Measurements from ENCODE around the gene ZFYVE19. TPM values are rescaled to one million over a fixed set of nuclear protein-coding genes. Genes with fewer than 3 reads are reported as not detected.

ZFYVE19 gene
- total RNA-seq, 2 experiments from 2014 or later = 22.8 to 29.3 TPM

DNA sequence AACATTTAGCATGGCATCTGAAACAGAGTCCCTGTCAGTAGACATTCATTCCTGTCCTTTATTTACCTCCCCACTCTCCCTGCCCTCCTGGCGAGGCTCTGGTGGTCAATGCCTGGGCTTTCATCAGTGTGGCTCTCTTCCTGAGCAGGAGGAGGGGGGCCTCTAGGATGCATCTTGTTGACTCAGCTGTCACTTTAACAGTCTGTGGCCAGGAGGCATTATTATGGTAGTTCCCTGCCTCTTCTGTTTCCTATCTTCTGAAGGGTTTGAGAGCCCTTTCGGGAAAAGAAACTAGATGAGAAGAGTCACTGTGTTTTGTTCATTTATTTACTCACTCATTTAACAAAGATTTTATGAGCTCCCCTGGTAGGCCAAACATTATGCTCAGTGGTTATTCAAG is 24.0 kb downstream of the ZFYVE19 start:
- POLR2A ChIA-PET = no interaction called here
- Histone ChIP-seq H4K20me1 (ENCODE audit: insufficient read depth, low read length) (no peaks in the 10 kb centered on the region), H3K4me3 (ENCODE audit: low read depth, low read length, poor library complexity, severe bottlenecking) (no peak overlapping the region), H3K4me1 (ENCODE audit: insufficient read depth, low read length, poor library complexity, severe bottlenecking) (no peaks in the 10 kb centered on the region), H3K27ac (ENCODE audit: low read depth, low read length, poor library complexity, severe bottlenecking) (no peak overlapping the region), H2AFZ (ENCODE audit: low read length) (no peak overlapping the region), H3K9me2 (ENCODE audit: insufficient read depth, low read length) (no peaks in the 10 kb centered on the region), H3K79me2 (ENCODE audit: insufficient read depth, low read depth, low read length) (no peaks in the 10 kb centered on the region), H3K9me3 (ENCODE audit: low read length) (no peaks in the 10 kb centered on the region), H3K36me3 (ENCODE audit: insufficient read depth, low read length) (no peaks in the 10 kb centered on the region), H3K4me2 (ENCODE audit: low read length) (no peak overlapping the region)
- TF ChIP-seq, protein P1, sequence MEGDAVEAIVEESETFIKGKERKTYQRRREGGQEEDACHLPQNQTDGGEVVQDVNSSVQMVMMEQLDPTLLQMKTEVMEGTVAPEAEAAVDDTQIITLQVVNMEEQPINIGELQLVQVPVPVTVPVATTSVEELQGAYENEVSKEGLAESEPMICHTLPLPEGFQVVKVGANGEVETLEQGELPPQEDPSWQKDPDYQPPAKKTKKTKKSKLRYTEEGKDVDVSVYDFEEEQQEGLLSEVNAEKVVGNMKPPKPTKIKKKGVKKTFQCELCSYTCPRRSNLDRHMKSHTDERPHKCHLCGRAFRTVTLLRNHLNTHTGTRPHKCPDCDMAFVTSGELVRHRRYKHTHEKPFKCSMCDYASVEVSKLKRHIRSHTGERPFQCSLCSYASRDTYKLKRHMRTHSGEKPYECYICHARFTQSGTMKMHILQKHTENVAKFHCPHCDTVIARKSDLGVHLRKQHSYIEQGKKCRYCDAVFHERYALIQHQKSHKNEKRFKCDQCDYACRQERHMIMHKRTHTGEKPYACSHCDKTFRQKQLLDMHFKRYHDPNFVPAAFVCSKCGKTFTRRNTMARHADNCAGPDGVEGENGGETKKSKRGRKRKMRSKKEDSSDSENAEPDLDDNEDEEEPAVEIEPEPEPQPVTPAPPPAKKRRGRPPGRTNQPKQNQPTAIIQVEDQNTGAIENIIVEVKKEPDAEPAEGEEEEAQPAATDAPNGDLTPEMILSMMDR (conservative IDR thresholded peaks at IDR 0.05; ENCODE audit: low read length) = no peak
- TF ChIP-seq EZH2phosphoT487 (IDR thresholded peaks at IDR 0.05; ENCODE audit: borderline replicate concordance, low read depth, low read length) = no peak
- CTCF ChIA-PET (ENCODE audit: unreplicated experiment) = no interaction called here
- intact Hi-C loops (cut with micrococcal nuclease; ENCODE audit: unreplicated experiment) = no loop called here
- no peak for DNase-seq (ENCODE audit: low spot score)
- BruUV-seq (replicated peaks) = no TSS peak

DNA sequence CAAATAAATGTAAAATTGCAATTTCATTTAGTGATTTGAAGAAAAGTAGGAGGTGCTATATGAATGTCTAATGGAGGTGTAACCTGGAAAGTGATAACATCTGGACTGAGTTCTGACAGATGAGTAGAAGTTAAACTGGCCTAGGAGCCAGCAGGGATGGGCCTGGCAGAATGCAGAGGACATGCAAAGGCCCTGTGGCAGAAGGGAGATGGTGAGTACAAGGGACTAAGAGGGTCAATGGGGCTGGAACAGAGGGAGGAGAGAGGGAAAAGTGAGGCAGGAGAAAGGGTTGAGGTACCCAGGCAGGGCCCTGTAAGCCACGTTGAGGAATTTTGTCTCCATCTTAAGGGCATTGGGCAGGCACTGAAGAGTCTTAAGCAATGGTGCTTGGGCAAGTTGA is 25.0 kb downstream of the ZFYVE19 start:
- no peak overlapping the region for H3K4me3 ChIP-seq (ENCODE audit: low read depth, low read length, poor library complexity, severe bottlenecking)
- no peak for TF ChIP-seq EZH2phosphoT487 (IDR thresholded peaks at IDR 0.05; ENCODE audit: borderline replicate concordance, low read depth, low read length)
- H3K27ac ChIP-seq (ENCODE audit: low read depth, low read length, poor library complexity, severe bottlenecking) = no peak overlapping the region
- no peaks in the 10 kb centered on the region for H4K20me1 ChIP-seq (ENCODE audit: insufficient read depth, low read length)
- no peak overlapping the region for H2AFZ ChIP-seq (ENCODE audit: low read length)
- H3K9me3 ChIP-seq (ENCODE audit: low read length) = no peaks in the 10 kb centered on the region
- intact Hi-C loops (cut with micrococcal nuclease; ENCODE audit: unreplicated experiment) = no loop called here
- no peaks in the 10 kb centered on the region for H3K36me3 ChIP-seq (ENCODE audit: insufficient read depth, low read length)
- no peaks in the 10 kb centered on the region for H3K9me2 ChIP-seq (ENCODE audit: insufficient read depth, low read length)
- H3K79me2 ChIP-seq (ENCODE audit: insufficient read depth, low read depth, low read length) = no peaks in the 10 kb centered on the region
- DNase-seq (ENCODE audit: low spot score) = no peak
- CTCF ChIA-PET (ENCODE audit: unreplicated experiment) = no interaction called here
- H3K4me2 ChIP-seq (ENCODE audit: low read length) = no peak overlapping the region
- H3K4me1 ChIP-seq (ENCODE audit: insufficient read depth, low read length, poor library complexity, severe bottlenecking) = no peaks in the 10 kb centered on the region
- POLR2A ChIA-PET = no interaction called here
- BruUV-seq (replicated peaks) = no TSS peak

DNA sequence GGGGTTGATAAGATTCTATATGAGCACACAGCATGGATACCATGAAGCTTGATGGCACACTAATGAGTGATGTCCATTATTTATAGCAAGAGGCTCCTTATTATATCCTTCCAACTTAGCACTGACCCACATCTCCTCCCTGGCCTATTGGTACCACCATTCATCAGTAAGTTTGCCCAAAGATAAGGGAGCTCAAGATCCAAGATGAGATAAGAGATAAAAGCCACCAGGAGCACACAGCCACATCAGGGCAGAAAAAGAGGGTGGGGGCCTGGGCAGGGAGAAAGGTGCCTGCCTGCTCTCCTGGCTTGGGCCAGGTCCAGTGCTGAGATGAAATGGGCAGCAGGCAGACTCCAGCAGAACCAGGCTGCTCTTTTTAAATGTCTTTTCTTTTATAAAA is 26.0 kb downstream of the ZFYVE19 start:
- CTCF ChIA-PET (ENCODE audit: unreplicated experiment) = no interaction called here
- POLR2A ChIA-PET = interaction anchor here (1.2 kb wide), 1 partner anchor 14 kb away, joined by 3 read pairs; no protein-coding TSS in a partner anchor

More for the DNA sequence above, 26.0 kb downstream of the ZFYVE19 start:
- DNase-seq (ENCODE audit: low spot score) = no peak
- intact Hi-C loops (cut with micrococcal nuclease; ENCODE audit: unreplicated experiment) = no loop called here
- Histone ChIP-seq H3K4me1 (ENCODE audit: insufficient read depth, low read length, poor library complexity, severe bottlenecking) (no peaks in the 10 kb centered on the region), H3K79me2 (ENCODE audit: insufficient read depth, low read depth, low read length) (no peaks in the 10 kb centered on the region), H3K4me3 (ENCODE audit: low read depth, low read length, poor library complexity, severe bottlenecking) (no peak overlapping the region), H3K4me2 (ENCODE audit: low read length) (no peak overlapping the region), H3K36me3 (ENCODE audit: insufficient read depth, low read length) (no peaks in the 10 kb centered on the region), H2AFZ (ENCODE audit: low read length) (no peak overlapping the region), H4K20me1 (ENCODE audit: insufficient read depth, low read length) (no peaks in the 10 kb centered on the region), H3K27ac (ENCODE audit: low read depth, low read length, poor library complexity, severe bottlenecking) (no peak overlapping the region), H3K9me2 (ENCODE audit: insufficient read depth, low read length) (no peaks in the 10 kb centered on the region), H3K9me3 (ENCODE audit: low read length) (no peaks in the 10 kb centered on the region)
- no TSS peak for BruUV-seq (replicated peaks)
- TF ChIP-seq, protein P1 (conservative IDR thresholded peaks at IDR 0.05; ENCODE audit: low read length) = no peak
- TF ChIP-seq EZH2phosphoT487 (IDR thresholded peaks at IDR 0.05; ENCODE audit: borderline replicate concordance, low read depth, low read length) = no peak

All from OCI-LY7 (cell line).